Measurements from ENCODE around the gene ARL13A.
"Not testable (repeated sequence)": the region's sequence is repeated elsewhere in the genome, so short reads cannot be mapped to it uniquely, and the experiment has no call there.

Gene ARL13A

GRCh38 chrX:100976211-100976610 lies 6.7 kb downstream of the ARL13A start:
- no peak overlapping the region for H3K27ac Mint-ChIP-seq
- H3K36me3 Mint-ChIP-seq = peaks cover 2% of the 10 kb centered on the region
- H3K4me1 Mint-ChIP-seq = peaks cover 4% of the 10 kb centered on the region
- H3K9me3 Mint-ChIP-seq = no peaks in the 10 kb centered on the region
- H3K4me3 Mint-ChIP-seq = no peak overlapping the region
- no peaks in the 10 kb centered on the region for H3K27me3 Mint-ChIP-seq

GRCh38 chrX:100979881-100980607 lies 10.5 kb downstream of the ARL13A start:
- Mint-ChIP-seq H3K36me3 (peaks cover 6% of the 10 kb centered on the region), H3K27me3 (no peaks in the 10 kb centered on the region), H3K4me3 (no peak overlapping the region), H3K9me3 (no peaks in the 10 kb centered on the region), H3K4me1 (peaks cover 4% of the 10 kb centered on the region), H3K27ac (no peak overlapping the region)

- H3K4me3 Mint-ChIP-seq = no peak overlapping the region
- H3K27ac Mint-ChIP-seq = no peak overlapping the region
- no peaks in the 10 kb centered on the region for H3K9me3 Mint-ChIP-seq
- peaks cover 4% of the 10 kb centered on the region for H3K4me1 Mint-ChIP-seq
- peaks cover 7% of the 10 kb centered on the region for H3K36me3 Mint-ChIP-seq
- no peaks in the 10 kb centered on the region for H3K27me3 Mint-ChIP-seq
Observed at GRCh38 chrX:100980608-100981497, 11.3 kb downstream of the ARL13A start.

- not testable (repeated sequence) for H3K27ac Mint-ChIP-seq, H3K4me1 Mint-ChIP-seq, H3K9me3 Mint-ChIP-seq, H3K4me3 Mint-ChIP-seq, H3K36me3 Mint-ChIP-seq, H3K27me3 Mint-ChIP-seq
Observed at GRCh38 chrX:100981498-100981845, 12.0 kb downstream of the ARL13A start.

- Mint-ChIP-seq H3K27me3 (no peaks in the 10 kb centered on the region), H3K9me3 (no peaks in the 10 kb centered on the region), H3K27ac (no peak overlapping the region), H3K36me3 (peaks cover 8% of the 10 kb centered on the region), H3K4me3 (no peak overlapping the region), H3K4me1 (no peaks in the 10 kb centered on the region)
Observed at GRCh38 chrX:100984818-100985217, 15.3 kb downstream of the ARL13A start.

- Mint-ChIP-seq H3K27me3 (no peaks in the 10 kb centered on the region), H3K36me3 (peaks cover 4% of the 10 kb centered on the region), H3K9me3 (no peaks in the 10 kb centered on the region), H3K4me3 (no peak overlapping the region), H3K27ac (no peak overlapping the region), H3K4me1 (peaks cover 8% of the 10 kb centered on the region)
Observed at GRCh38 chrX:100990139-100990538, 20.6 kb downstream of the ARL13A start.

- Mint-ChIP-seq H3K4me3 (no peak overlapping the region), H3K27ac (peak overlapping the region; percentile 35), H3K36me3 (peaks cover 6% of the 10 kb centered on the region), H3K9me3 (no peaks in the 10 kb centered on the region), H3K27me3 (no peaks in the 10 kb centered on the region), H3K4me1 (peaks cover 9% of the 10 kb centered on the region)
Observed at GRCh38 chrX:100994352-100995281, 25.1 kb downstream of the ARL13A start.

GRCh38 chrX:100995469-100995868 lies 26.0 kb downstream of the ARL13A start:
- no peaks in the 10 kb centered on the region for H3K9me3 Mint-ChIP-seq
- H3K27me3 Mint-ChIP-seq = no peaks in the 10 kb centered on the region
- H3K4me1 Mint-ChIP-seq = peaks cover 9% of the 10 kb centered on the region
- H3K36me3 Mint-ChIP-seq = peaks cover 6% of the 10 kb centered on the region
- H3K4me3 Mint-ChIP-seq = no peak overlapping the region
- no peak overlapping the region for H3K27ac Mint-ChIP-seq

GRCh38 chrX:100999451-100999850 lies 29.9 kb downstream of the ARL13A start:
- Mint-ChIP-seq H3K36me3 (peaks cover 8% of the 10 kb centered on the region), H3K4me1 (peaks cover 6% of the 10 kb centered on the region), H3K4me3 (no peak overlapping the region), H3K9me3 (no peaks in the 10 kb centered on the region), H3K27ac (no peak overlapping the region), H3K27me3 (no peaks in the 10 kb centered on the region)

GRCh38 chrX:101009090-101009489 lies 39.6 kb downstream of the ARL13A start:
- H3K36me3 Mint-ChIP-seq = peaks cover 8% of the 10 kb centered on the region

GRCh38 chrX:101012031-101012430 lies 42.5 kb downstream of the ARL13A start:
- not testable (repeated sequence) for H3K27ac Mint-ChIP-seq, H3K27me3 Mint-ChIP-seq, H3K36me3 Mint-ChIP-seq, H3K4me1 Mint-ChIP-seq, H3K4me3 Mint-ChIP-seq, H3K9me3 Mint-ChIP-seq

More at GRCh38 chrX:101009090-101009489, 39.6 kb downstream of the ARL13A start:
- H3K27ac Mint-ChIP-seq = no peak overlapping the region
- H3K4me1 Mint-ChIP-seq = no peaks in the 10 kb centered on the region
- H3K27me3 Mint-ChIP-seq = no peaks in the 10 kb centered on the region
- H3K4me3 Mint-ChIP-seq = no peak overlapping the region
- H3K9me3 Mint-ChIP-seq = no peaks in the 10 kb centered on the region

- H3K9me3 Mint-ChIP-seq = no peaks in the 10 kb centered on the region
- peak overlapping the region; percentile 30 for H3K27ac Mint-ChIP-seq
- H3K4me3 Mint-ChIP-seq = no peak overlapping the region
- H3K4me1 Mint-ChIP-seq = peaks cover 5% of the 10 kb centered on the region
- no peaks in the 10 kb centered on the region for H3K27me3 Mint-ChIP-seq
- peaks cover 10% of the 10 kb centered on the region for H3K36me3 Mint-ChIP-seq
Observed at GRCh38 chrX:101022020-101022419, 52.5 kb downstream of the ARL13A start.

GRCh38 chrX:101025126-101025525 lies 55.6 kb downstream of the ARL13A start:
- H3K27me3 Mint-ChIP-seq = no peaks in the 10 kb centered on the region
- H3K36me3 Mint-ChIP-seq = peaks cover 21% of the 10 kb centered on the region

GRCh38 chrX:101028562-101028961 lies 59.1 kb downstream of the ARL13A start:
- Mint-ChIP-seq H3K36me3 (peaks cover 20% of the 10 kb centered on the region), H3K9me3 (no peaks in the 10 kb centered on the region), H3K27ac (no peak overlapping the region), H3K4me3 (no peak overlapping the region), H3K4me1 (peaks cover 13% of the 10 kb centered on the region), H3K27me3 (no peaks in the 10 kb centered on the region)

More at GRCh38 chrX:101025126-101025525, 55.6 kb downstream of the ARL13A start:
- Mint-ChIP-seq H3K9me3 (no peaks in the 10 kb centered on the region), H3K27ac (no peak overlapping the region), H3K4me1 (peaks cover 13% of the 10 kb centered on the region), H3K4me3 (no peak overlapping the region)

- Mint-ChIP-seq H3K4me3 (no peak overlapping the region), H3K27me3 (no peaks in the 10 kb centered on the region), H3K27ac (no peak overlapping the region), H3K36me3 (peaks cover 20% of the 10 kb centered on the region), H3K4me1 (peaks cover 13% of the 10 kb centered on the region), H3K9me3 (no peaks in the 10 kb centered on the region)
Observed at GRCh38 chrX:101029665-101030064, 60.2 kb downstream of the ARL13A start.

All from activated naive CD4-positive, alpha-beta T cell treated with anti-CD3 and anti-CD28 coated beads, Interleukin-2, amount 50 U/mL, for 24 hours (primary cell).